GM19468 (cell line): ENCODE results near the gene MFAP3L.

ENCODE experiments used
- ATAC-seq: cut with Tn5 transposase; IDR thresholded peaks from one replicate; pipeline ENCODE4 v1.9.1; 2021; ENCODE audit warnings: mild to moderate bottlenecking, moderate library complexity, moderate number of reproducible peaks; ENCODE audit not compliant: unreplicated experiment; ENCODE audit errors: extremely low read depth

Gene MFAP3L

GRCh38 chr4:170025523-170026252 lies 507 bp downstream of the MFAP3L start:
- no peak for ATAC-seq

GRCh38 chr4:170022211-170022610 lies 4.0 kb downstream of the MFAP3L start:
- ATAC-seq, result no peak

GRCh38 chr4:170017252-170017651 lies 8.9 kb downstream of the MFAP3L start:
- no peak for ATAC-seq

- ATAC-seq, result no peak
Measured at GRCh38 chr4:170015285-170015684, 10.9 kb downstream of the MFAP3L start.

- no peak for ATAC-seq
Measured at GRCh38 chr4:170014359-170015011, 11.7 kb downstream of the MFAP3L start.

GRCh38 chr4:170012629-170012958 lies 13.6 kb downstream of the MFAP3L start:
- ATAC-seq, result no peak

GRCh38 chr4:170011921-170012628 lies 14.1 kb downstream of the MFAP3L start:
- ATAC-seq, result no peak

- no peak for ATAC-seq
Measured at GRCh38 chr4:170009291-170009690, 16.9 kb downstream of the MFAP3L start.

- ATAC-seq, result no peak
Measured at GRCh38 chr4:170008801-170009200, 17.4 kb downstream of the MFAP3L start.

- ATAC-seq, result peak; percentile 12
Measured at GRCh38 chr4:170008371-170008770, 17.8 kb downstream of the MFAP3L start.

- no peak for ATAC-seq
Measured at GRCh38 chr4:170007113-170007512, 19.1 kb downstream of the MFAP3L start.

- ATAC-seq, result no peak
Measured at GRCh38 chr4:170005472-170005871, 20.7 kb downstream of the MFAP3L start.

- no peak for ATAC-seq
Measured at GRCh38 chr4:170004651-170005295, 21.4 kb downstream of the MFAP3L start.

- no peak for ATAC-seq
Measured at GRCh38 chr4:170003071-170004070, 22.8 kb downstream of the MFAP3L start.

GRCh38 chr4:170001745-170002267 lies 24.4 kb downstream of the MFAP3L start:
- no peak for ATAC-seq

GRCh38 chr4:170001011-170001744 lies 25.0 kb downstream of the MFAP3L start:
- no peak for ATAC-seq

- ATAC-seq, result no peak
Measured at GRCh38 chr4:169999923-170000322, 26.3 kb downstream of the MFAP3L start.

GRCh38 chr4:169998981-169999380 lies 27.2 kb downstream of the MFAP3L start:
- ATAC-seq, result no peak
